GM19438 (cell line): ENCODE data around the gene HNF1A.

Source experiments
- ATAC-seq: cut with Tn5 transposase; IDR thresholded peaks from one replicate; pipeline ENCODE4 v1.9.1; 2021; ENCODE audit warnings: low read depth; ENCODE audit not compliant: unreplicated experiment

Gene HNF1A

DNA sequence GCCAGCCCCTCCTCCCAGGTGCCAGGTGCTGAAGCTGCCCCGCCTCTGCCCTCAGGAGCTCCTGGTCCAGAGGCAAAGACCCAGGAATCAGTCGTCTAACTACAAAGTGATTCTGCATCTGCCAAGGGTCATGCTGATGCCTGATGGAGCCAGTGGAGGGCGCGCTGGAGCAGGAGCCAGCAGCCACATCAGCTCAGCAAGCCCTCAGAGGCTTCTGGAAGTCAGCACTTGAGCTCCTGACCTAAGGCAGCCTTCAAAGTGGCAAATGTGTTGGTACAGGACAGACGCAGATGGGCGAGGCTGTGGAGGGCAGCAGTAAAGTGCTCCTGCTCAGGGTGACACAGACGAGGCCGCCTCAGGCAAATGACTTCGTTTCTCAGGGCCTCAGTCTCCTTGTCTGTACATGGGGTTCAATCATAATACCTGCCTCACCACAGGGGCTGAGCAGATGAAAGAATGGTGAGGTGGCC lies 27.0 kb downstream of the HNF1A start:
- ATAC-seq = no peak

DNA sequence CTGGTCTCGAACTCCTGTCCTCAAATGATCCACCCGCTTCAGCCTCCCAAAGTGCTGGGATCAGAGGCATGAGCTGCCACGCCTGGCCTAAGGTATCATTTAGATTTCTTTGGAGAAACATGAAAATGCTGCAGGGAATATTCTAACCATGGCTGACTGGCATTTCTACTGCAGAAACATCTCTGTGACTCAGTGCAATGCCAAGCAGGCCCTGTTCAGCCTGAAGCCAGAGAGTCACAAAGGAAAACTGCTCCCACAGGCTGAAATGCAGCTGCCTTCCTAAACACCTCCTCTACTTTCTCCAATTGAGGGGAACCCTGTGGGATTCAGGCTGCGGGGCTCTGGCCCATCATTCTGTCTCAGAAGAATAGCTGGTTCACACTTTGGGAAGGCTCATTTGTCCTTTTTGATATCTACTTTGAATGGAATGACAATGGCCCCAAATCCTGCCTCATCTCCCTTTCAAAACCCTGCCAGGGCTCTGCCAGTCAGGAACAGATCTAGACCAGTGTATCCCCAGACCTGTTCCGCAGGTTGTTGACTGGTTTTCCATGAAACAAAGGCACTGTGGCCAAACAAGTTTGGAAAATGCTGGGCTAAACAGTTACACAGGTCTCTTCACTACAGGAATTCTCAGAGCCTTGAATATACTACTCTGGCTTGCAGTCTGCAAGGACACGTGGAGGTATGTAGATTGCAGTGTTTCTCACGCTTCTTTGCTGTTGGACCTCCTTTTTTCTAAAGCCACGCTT lies 30.2 kb downstream of the HNF1A start:
- ATAC-seq = no peak

DNA sequence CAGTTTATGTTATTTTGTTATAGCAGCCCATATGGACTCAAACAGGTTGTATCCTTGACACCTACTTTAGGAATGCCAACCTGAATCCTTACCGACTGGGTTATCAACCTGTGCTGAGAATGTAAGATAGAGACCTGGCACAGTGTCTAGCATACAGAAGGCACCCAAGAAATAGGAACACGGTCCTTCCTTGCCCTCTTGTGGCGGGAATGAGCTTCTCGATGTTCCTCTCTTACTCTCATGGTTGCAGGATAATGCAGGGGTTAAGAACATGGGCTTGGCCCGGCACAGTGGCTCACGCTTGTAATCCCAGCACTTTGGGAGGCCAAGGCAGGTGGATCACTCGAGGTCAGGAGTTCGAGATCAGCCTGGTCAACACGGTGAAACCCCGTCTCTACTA lies 31.4 kb downstream of the HNF1A start:
- ATAC-seq = no peak

DNA sequence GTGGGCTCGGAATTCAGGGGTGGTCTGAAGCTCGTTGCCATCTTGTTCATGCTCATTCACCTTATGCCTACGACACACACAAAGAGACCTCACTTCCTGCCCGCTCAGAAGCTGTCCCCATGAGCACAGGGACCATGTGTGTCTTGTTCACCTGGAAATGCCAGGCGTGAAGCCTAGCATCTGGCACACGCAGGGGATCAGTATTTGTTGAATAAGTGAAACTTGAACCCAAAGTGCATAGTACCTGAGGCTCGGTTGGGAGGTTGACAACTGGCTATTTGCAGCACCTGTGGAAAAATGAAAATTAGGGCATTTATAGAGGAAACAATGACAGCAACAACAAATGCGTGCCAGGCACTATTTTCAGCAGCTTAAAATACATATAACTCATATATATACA lies 32.5 kb downstream of the HNF1A start:
- ATAC-seq = no peak

DNA sequence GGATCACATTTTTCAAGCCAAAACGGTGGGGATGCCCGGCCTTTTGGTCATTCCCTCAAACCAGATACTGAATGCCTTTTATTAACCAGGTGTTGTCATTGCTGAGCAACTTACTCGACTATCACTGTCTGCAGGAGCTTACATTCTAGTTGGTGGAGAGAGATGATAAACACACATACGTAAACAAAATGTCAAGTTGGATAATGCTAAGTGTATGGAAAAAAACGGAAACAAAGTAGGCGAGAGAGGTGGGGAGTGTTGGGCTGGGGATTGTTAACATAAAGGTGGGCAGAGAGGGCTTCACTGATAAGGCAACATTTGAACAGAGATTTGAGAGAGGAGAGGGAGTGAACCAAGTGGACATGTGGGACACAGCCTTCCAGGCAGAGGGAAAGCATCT lies 33.5 kb downstream of the HNF1A start:
- no peak for ATAC-seq

- ATAC-seq = no peak
Observed at GRCh38 chr12:121013715-121014114, 35.4 kb downstream of the HNF1A start.

DNA sequence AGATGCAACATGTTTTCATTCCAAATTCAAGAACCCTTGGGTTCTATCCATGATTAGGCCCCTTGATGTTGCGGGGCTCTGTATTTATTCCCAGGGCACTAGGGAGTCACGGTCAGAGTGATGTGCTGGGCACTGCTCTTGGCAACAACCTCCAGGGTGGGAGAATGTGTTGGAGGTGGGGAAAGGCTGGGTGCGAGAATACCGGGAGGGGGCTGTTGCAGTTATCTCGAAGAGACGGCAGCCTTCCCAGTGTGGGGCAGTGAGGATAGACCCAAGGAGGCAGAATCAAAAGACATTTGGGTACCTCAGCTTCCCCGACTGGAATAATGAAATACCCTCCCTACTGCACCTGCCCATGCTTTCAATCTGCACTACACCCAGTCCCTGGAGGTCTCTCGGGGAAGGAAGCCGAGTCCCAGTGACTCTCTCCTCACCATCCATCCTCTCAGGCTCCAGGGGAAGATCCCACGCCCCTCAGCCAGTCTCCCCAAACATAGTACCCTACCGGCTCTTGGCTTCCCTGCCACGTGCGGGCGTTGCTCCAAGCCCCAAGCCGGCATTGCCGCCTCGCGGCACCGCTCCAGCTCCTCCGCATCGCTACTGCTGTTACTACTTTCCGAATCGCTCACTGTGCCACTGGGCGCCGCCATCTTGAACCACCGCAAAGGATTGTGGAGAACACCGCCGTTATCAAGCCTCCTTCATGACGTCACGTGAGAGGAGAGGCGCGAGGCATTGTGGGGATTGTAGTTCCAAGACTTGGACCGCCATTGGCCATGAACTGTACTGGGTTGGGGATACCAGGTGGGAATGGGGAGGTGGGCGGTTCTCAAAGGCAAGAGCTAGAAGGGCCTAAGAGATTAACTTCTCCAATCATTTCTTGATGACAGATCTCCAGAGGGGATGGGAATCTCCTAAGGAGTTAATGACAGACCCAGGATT lies 37.8 kb downstream of the HNF1A start, which contains the start of gene C12orf43:
Gene C12orf43 (minus strand): TSS at position 663 of the 942 bp plus-strand sequence. CDS start 13 bp downstream, at position 650.
- ATAC-seq = peak; percentile 96

- ATAC-seq = no peak
Observed at GRCh38 chr12:121017966-121018491, 39.7 kb downstream of the HNF1A start.

GRCh38 chr12:121018860-121019617 lies 40.7 kb downstream of the HNF1A start:
- ATAC-seq = no peak

DNA sequence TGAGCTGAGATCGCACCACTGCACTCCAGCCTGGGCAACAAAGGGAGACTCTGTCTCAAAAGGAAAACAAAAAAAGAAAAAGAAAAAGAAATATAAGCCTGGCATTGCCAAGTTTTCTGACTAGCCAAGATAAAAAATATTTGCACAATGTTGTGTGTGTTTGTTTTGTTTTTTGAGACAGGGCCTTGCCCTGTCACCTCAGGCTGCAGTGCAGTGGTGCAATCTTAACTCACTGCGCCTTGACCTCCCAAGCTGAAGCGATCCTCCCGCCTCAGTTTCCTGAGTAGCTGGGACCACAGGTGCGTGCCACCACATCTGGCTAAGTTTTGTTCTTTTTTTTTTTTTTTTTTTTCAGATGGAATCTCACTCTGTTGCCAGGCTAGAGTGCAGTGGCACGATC lies 43.4 kb downstream of the HNF1A start:
- ATAC-seq = no peak

DNA sequence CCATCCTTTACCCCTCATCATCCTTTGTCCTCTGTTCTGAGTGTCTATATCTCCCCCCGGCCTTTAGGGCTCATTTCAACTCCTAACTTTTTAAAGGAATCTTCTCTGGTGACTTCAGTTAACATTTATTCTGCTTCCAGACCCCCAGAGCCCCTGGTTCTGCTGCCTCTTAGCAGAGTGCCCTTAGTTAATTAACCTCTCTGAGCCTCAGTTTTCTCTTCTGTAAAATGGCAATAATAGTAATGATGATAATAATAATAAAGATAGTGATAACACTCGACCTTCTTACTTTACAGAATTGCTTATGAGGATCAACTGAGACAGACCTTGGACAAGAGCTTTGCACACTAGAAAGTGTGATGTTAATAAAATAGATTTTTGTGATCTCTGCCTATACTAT lies 44.4 kb downstream of the HNF1A start:
- no peak for ATAC-seq

- no peak for ATAC-seq
Observed at GRCh38 chr12:121023799-121024198, 45.5 kb downstream of the HNF1A start.

- no peak for ATAC-seq
Observed at GRCh38 chr12:121025442-121026226, 47.3 kb downstream of the HNF1A start.

GRCh38 chr12:121026274-121027045 lies 48.1 kb downstream of the HNF1A start:
- ATAC-seq = no peak

DNA sequence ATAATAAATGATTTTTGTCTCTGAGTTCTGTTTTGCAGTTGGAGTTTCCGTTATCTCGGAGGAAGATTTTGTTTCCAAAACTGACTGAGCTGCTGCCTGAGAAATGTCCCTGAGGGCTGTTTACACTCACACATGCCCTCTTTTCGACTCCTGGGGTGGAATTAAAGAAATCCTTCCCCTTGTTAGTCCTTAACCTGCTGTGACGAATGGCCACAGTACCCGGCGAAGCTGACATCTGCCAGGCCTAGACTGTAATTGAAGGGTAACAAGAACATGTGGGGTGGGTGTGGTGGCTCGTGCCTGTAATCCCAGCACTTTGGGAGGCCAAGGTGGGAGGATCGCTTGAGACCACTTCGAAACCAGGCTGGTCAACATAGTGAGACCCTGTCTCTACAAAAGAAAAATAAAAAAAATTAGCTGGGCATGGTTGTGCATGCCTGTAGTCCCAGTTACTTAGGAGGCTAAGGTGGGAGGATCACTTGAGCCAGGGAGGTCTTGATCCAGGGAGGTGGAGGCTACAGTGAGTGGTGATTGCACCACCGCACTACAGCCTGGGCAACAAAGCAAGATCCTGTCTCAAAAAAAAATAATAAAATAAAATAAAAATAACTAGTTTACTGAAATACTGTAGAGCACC lies 52.4 kb downstream of the HNF1A start:
- ATAC-seq = no peak

DNA sequence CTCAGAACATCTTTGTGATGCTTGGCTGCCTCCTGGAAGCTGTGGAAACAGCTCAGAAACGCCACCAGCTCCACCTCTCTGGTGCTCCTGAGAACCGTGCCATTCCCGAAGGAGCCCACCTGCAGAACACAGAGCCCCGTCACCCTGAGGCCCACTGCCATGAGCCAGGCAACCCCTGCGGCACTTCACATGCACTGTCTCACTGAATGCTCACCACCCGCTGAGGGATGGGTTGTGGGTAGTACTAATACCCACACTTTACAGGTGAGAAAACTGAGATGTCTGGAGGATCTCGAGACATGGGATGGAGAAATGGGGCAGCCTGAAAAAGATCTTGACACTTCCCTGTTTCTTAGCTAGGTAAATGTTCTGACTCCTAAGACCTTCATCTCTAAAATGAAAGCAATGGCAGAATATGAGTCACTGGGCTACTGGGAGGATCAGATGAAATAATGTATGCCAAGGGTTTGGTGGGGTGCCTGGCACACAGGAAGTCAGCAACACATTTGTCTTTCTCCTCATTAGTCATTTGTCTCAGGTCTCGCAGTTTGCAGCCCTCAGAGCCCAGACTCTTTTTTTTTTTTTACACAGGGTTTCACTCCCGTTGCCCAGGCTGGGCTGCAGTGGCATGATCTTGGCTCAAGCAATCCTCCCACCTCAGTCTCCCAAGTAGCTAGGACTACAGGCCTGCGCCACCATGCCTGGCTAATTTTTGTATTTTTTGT lies 55.4 kb downstream of the HNF1A start:
- ATAC-seq = no peak

- no peak for ATAC-seq
Observed at GRCh38 chr12:121034616-121035305, 56.4 kb downstream of the HNF1A start.
